ENCODE measurements around the gene SKAP2.

SKAP2 gene

DNA sequence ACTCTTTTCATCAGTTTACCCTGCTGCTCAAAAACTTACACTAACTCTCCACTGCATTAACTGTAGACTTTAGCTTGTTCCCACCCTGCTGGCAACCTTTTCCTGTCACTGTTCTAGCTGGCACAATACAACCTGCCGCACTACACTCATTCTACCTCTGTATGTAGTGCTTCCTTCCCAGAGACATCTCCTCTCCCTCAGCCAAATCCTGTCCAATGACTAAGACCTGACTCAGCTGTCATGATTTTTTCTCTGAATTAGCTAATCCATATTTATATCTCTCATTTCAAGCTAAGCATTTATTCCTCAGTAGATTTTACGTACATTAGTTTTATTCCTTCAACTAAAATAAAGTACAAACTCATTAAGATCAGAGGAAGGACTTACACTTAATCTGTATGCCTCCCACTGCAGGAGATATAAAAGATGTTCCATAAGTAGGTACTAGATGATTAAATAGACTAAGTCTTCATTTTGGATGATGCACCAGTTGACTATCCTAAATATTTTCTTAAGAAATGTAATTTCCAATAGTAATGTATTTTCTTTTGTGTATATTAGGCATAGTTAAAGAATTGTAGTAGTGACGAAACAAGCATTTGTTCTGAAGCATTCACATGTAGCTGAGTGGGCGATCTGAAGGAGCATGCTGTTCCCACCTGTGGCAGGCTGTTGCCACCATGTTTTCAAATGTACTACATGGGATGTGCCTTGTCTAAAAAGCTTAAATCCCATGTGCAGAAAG, 189.1 kb downstream of the SKAP2 start:
- Histone ChIP-seq H2AFZ (ENCODE audit: insufficient read depth, low read length, poor library complexity) (no peak overlapping the region), H2BK5ac (ENCODE audit: low read depth, low read length, poor library complexity) (no peak overlapping the region), H3K23ac (ENCODE audit: low read length) (no peak overlapping the region), H3K18ac (ENCODE audit: low read length) (no peak overlapping the region), H2BK12ac (ENCODE audit: low read length) (no peak overlapping the region), H3K9me3 (ENCODE audit: insufficient read depth, low read depth, low read length) (no peaks in the 10 kb centered on the region), H2BK120ac (ENCODE audit: insufficient read depth, low read length, poor library complexity) (no peak overlapping the region), H3K79me2 (ENCODE audit: control insufficient read depth, insufficient read depth, low read length, poor library complexity) (no peaks in the 10 kb centered on the region), H3K4me2 (ENCODE audit: low read length) (no peak overlapping the region), H3K4ac (ENCODE audit: low read depth, low read length) (no peak overlapping the region), H3K79me1 (ENCODE audit: low read length) (no peaks in the 10 kb centered on the region), H3K4me3 (ENCODE audit: low read depth, low read length) (no peak overlapping the region), H4K8ac (ENCODE audit: low read depth, low read length) (no peak overlapping the region), H3K27me3 (ENCODE audit: insufficient read depth, low read length) (no peaks in the 10 kb centered on the region), H3K4me1 (ENCODE audit: control insufficient read depth in 1 of 2, insufficient read depth in 2 of 2, low read length in 2 of 2) (no peaks in the 10 kb centered on the region), H2AK5ac (ENCODE audit: low read length) (no peak overlapping the region), H4K12ac (ENCODE audit: low read depth, low read length) (no peak overlapping the region), H3K14ac (ENCODE audit: low read length) (no peak overlapping the region), H4K91ac (ENCODE audit: low read depth, low read length) (no peak overlapping the region), H3K36me3 (ENCODE audit: control insufficient read depth in 1 of 2, insufficient read depth in 2 of 2, low read length in 2 of 2) (no peaks in the 10 kb centered on the region), H3K27ac (ENCODE audit: low read depth, low read length) (no peak overlapping the region), H3K9ac (ENCODE audit: low read length) (no peak overlapping the region)
- no CpG with 5 or more reads among the region's 4 CpGs for WGBS (ENCODE audit: extremely low coverage, insufficient coverage, insufficient read length)
- DNase-seq, result no peak

DNA sequence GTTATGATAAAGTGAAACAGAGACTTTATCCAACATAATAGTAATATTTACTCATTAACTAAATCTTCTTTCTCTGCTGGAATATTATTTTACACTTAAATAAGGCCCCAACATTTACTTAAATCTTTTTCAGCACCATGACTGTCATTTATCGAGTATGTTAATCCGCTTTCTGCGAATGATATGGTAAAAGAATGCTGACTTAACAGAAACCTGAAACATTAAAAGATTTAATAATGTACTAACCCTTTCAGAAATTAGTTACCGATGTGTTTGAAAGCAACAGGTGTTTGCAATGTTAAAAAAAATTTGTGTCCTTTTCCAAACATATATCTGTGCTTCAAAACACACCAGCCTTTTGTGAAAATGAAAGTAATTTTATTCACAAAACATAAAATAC, 190.5 kb downstream of the SKAP2 start:
- WGBS (ENCODE audit: extremely low coverage, insufficient coverage, insufficient read length), result no CpG with 5 or more reads among the region's 4 CpGs
- H2AK5ac ChIP-seq (ENCODE audit: low read length), result no peak overlapping the region
- no peak overlapping the region for H3K4me2 ChIP-seq (ENCODE audit: low read length)
- H3K9me3 ChIP-seq (ENCODE audit: insufficient read depth, low read depth, low read length), result no peaks in the 10 kb centered on the region
- H2BK5ac ChIP-seq (ENCODE audit: low read depth, low read length, poor library complexity), result no peak overlapping the region
- no peak overlapping the region for H3K18ac ChIP-seq (ENCODE audit: low read length)
- H3K9ac ChIP-seq (ENCODE audit: low read length), result no peak overlapping the region
- no peak overlapping the region for H3K4ac ChIP-seq (ENCODE audit: low read depth, low read length)
- no peak for DNase-seq
- no peak overlapping the region for H2BK12ac ChIP-seq (ENCODE audit: low read length)
- H3K36me3 ChIP-seq (ENCODE audit: control insufficient read depth in 1 of 2, insufficient read depth in 2 of 2, low read length in 2 of 2), result no peaks in the 10 kb centered on the region
- H3K79me2 ChIP-seq (ENCODE audit: control insufficient read depth, insufficient read depth, low read length, poor library complexity), result no peaks in the 10 kb centered on the region
- no peak overlapping the region for H4K12ac ChIP-seq (ENCODE audit: low read depth, low read length)
- H4K91ac ChIP-seq (ENCODE audit: low read depth, low read length), result no peak overlapping the region
- no peak overlapping the region for H3K27ac ChIP-seq (ENCODE audit: low read depth, low read length)
- H3K4me3 ChIP-seq (ENCODE audit: low read depth, low read length), result no peak overlapping the region
- H2AFZ ChIP-seq (ENCODE audit: insufficient read depth, low read length, poor library complexity), result no peak overlapping the region
- H3K27me3 ChIP-seq (ENCODE audit: insufficient read depth, low read length), result no peaks in the 10 kb centered on the region
- no peaks in the 10 kb centered on the region for H3K79me1 ChIP-seq (ENCODE audit: low read length)
- no peak overlapping the region for H4K8ac ChIP-seq (ENCODE audit: low read depth, low read length)
- no peak overlapping the region for H3K14ac ChIP-seq (ENCODE audit: low read length)
- no peaks in the 10 kb centered on the region for H3K4me1 ChIP-seq (ENCODE audit: control insufficient read depth in 1 of 2, insufficient read depth in 2 of 2, low read length in 2 of 2)
- H2BK120ac ChIP-seq (ENCODE audit: insufficient read depth, low read length, poor library complexity), result no peak overlapping the region
- H3K23ac ChIP-seq (ENCODE audit: low read length), result no peak overlapping the region

DNA sequence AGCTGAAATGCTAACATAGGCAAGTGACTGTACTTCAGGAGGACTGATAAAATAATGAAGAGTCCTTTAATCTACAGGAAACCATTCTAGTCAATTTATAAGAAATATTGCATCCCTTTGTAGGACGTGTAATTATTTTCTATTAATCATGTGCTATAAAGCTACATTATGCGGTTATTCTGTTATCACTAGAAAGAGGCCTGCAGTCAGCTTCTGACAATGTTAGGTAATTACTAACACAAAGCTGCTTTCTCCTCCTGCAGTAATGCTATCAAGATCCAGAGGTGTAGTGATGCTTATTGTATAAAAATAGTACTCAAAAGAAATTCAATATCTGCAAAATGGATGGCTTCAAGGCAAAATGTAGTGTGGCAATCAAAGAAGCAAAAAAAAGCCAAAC, 191.1 kb downstream of the SKAP2 start:
- Histone ChIP-seq H3K23ac (ENCODE audit: low read length) (no peak overlapping the region), H3K4me2 (ENCODE audit: low read length) (no peak overlapping the region), H3K18ac (ENCODE audit: low read length) (no peak overlapping the region), H4K91ac (ENCODE audit: low read depth, low read length) (no peak overlapping the region), H3K4me3 (ENCODE audit: low read depth, low read length) (no peak overlapping the region), H3K27ac (ENCODE audit: low read depth, low read length) (no peak overlapping the region), H3K4me1 (ENCODE audit: control insufficient read depth in 1 of 2, insufficient read depth in 2 of 2, low read length in 2 of 2) (no peaks in the 10 kb centered on the region), H3K79me2 (ENCODE audit: control insufficient read depth, insufficient read depth, low read length, poor library complexity) (no peaks in the 10 kb centered on the region), H2BK5ac (ENCODE audit: low read depth, low read length, poor library complexity) (no peak overlapping the region), H3K9me3 (ENCODE audit: insufficient read depth, low read depth, low read length) (no peaks in the 10 kb centered on the region), H2BK120ac (ENCODE audit: insufficient read depth, low read length, poor library complexity) (no peak overlapping the region), H3K27me3 (ENCODE audit: insufficient read depth, low read length) (no peaks in the 10 kb centered on the region), H2BK12ac (ENCODE audit: low read length) (no peak overlapping the region), H3K4ac (ENCODE audit: low read depth, low read length) (no peak overlapping the region), H4K8ac (ENCODE audit: low read depth, low read length) (no peak overlapping the region), H4K12ac (ENCODE audit: low read depth, low read length) (no peak overlapping the region), H3K36me3 (ENCODE audit: control insufficient read depth in 1 of 2, insufficient read depth in 2 of 2, low read length in 2 of 2) (no peaks in the 10 kb centered on the region), H2AFZ (ENCODE audit: insufficient read depth, low read length, poor library complexity) (no peak overlapping the region), H3K14ac (ENCODE audit: low read length) (no peak overlapping the region), H3K9ac (ENCODE audit: low read length) (no peak overlapping the region), H3K79me1 (ENCODE audit: low read length) (no peaks in the 10 kb centered on the region), H2AK5ac (ENCODE audit: low read length) (no peak overlapping the region)
- WGBS (ENCODE audit: extremely low coverage, insufficient coverage, insufficient read length), result no CpG with 5 or more reads among the region's 2 CpGs
- DNase-seq, result no peak

DNA sequence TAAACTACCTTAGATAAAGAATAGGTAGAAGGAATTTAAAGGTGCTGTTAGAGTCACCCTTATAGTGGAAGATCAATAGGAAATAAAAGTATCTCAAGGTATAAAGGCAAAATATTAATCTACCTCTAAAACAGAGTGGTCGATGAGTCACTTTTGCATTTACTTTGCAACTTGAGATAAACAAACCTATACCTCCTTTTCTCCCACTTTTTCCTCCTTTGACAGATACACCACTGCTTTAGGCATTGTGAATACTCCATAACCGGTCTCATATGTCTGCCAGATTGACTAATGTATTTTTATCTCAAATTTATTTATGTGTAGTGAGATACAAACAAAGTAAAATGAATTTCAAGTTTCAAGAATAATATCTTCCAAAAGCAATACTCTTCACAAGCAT, 193.5 kb downstream of the SKAP2 start:
- Histone ChIP-seq H3K9ac (ENCODE audit: low read length) (no peak overlapping the region), H2BK12ac (ENCODE audit: low read length) (no peak overlapping the region), H3K23ac (ENCODE audit: low read length) (no peak overlapping the region), H2AK5ac (ENCODE audit: low read length) (no peak overlapping the region), H2AFZ (ENCODE audit: insufficient read depth, low read length, poor library complexity) (no peak overlapping the region), H3K18ac (ENCODE audit: low read length) (no peak overlapping the region), H3K14ac (ENCODE audit: low read length) (no peak overlapping the region), H3K4me2 (ENCODE audit: low read length) (no peak overlapping the region), H3K4me1 (ENCODE audit: control insufficient read depth in 1 of 2, insufficient read depth in 2 of 2, low read length in 2 of 2) (no peaks in the 10 kb centered on the region), H3K79me1 (ENCODE audit: low read length) (no peaks in the 10 kb centered on the region), H3K27me3 (ENCODE audit: insufficient read depth, low read length) (no peaks in the 10 kb centered on the region), H3K4me3 (ENCODE audit: low read depth, low read length) (no peak overlapping the region), H3K27ac (ENCODE audit: low read depth, low read length) (no peak overlapping the region), H4K8ac (ENCODE audit: low read depth, low read length) (no peak overlapping the region), H4K12ac (ENCODE audit: low read depth, low read length) (no peak overlapping the region), H2BK120ac (ENCODE audit: insufficient read depth, low read length, poor library complexity) (no peak overlapping the region), H3K4ac (ENCODE audit: low read depth, low read length) (no peak overlapping the region), H4K91ac (ENCODE audit: low read depth, low read length) (no peak overlapping the region), H3K79me2 (ENCODE audit: control insufficient read depth, insufficient read depth, low read length, poor library complexity) (no peaks in the 10 kb centered on the region), H3K36me3 (ENCODE audit: control insufficient read depth in 1 of 2, insufficient read depth in 2 of 2, low read length in 2 of 2) (no peaks in the 10 kb centered on the region), H3K9me3 (ENCODE audit: insufficient read depth, low read depth, low read length) (no peaks in the 10 kb centered on the region), H2BK5ac (ENCODE audit: low read depth, low read length, poor library complexity) (no peak overlapping the region)
- no CpG with 5 or more reads among the region's 2 CpGs for WGBS (ENCODE audit: extremely low coverage, insufficient coverage, insufficient read length)
- DNase-seq, result no peak
